Measurements from ENCODE around the gene ZC3H12C.
"Not testable (repeated sequence)": the region's sequence is repeated elsewhere in the genome, so short reads cannot be mapped to it uniquely, and the experiment has no call there.

Gene ZC3H12C

GRCh38 chr11:110092515-110093406, at the start of gene ZC3H12C:
Gene ZC3H12C (plus strand): TSS chr11:110093392. CDS start chr11:110093412, 20 bp downstream.
- peak; percentile 87 for DNase-seq

DNA sequence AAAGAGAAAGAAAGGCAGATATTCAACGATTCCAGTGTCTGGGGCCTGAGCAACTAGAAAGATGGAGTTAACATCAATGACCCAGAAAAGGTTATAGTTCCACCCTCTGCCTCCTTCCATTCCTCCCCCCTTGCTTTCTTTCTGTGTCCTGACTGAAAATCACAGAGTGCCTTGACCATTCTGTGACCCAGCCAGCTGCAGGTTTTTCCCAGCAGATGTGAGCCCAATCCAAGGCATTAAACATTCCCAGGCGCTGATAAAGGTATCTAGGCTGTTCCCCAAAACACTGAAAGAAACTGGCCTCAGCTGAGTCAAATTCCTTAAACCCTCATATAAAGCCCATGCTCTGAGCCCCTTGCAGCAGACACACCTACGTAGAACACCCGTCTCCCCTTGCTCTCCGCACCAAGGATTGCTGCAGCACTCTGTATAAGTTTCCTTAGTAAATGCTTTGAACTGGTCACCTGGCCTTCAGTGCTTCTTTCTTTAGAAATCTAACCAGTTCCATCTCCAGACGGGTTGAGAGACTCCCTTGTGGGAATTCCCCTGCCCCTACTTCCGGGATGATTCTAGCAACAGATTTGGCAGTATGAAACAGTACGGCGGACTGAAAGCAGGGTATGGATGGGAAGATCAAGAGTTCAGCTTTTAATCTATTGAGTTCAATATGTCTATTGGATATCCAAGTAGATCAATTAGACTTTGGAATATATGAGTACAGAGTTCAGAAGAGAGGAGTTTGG, 48.8 kb upstream of the ZC3H12C start:
- no peak for DNase-seq

DNA sequence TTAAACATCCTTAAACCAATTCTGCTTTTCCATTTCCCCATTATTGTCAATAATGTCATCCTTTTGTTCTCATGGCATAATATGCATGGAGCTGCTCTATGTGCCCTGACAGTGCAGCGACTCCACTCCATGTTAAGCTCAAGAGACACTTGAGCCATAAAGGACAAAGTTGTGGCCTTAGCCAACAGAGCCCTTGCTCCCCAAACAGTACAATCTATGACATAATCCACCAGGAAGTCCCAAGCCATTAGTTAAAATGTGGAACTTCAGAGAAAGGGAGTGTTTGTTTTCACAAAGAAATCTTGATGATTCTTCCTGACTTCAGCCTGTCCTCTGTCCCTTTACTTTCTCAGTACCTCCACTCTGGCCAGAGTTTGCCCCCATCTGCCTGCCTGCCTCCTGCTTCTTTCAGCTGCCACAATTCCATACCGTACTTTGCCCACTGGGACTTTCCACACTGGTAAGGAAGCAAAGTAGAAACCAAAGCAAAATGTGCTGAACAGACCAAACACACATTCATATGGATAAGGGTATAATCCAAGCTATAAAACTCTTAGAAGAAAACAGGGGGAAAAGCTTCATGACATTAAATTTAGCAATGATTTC, 46.3 kb upstream of the ZC3H12C start:
- DNase-seq, result no peak

GRCh38 chr11:110049501-110050200, 43.5 kb upstream of the ZC3H12C start:
- no peak for DNase-seq

- no peak for DNase-seq
These were observed 43.0 kb upstream of the ZC3H12C start for GRCh38 chr11:110050201-110050506.

GRCh38 chr11:110053848-110054414, 39.3 kb upstream of the ZC3H12C start:
- no peak for DNase-seq

- no peak for DNase-seq
These were observed 36.2 kb upstream of the ZC3H12C start for GRCh38 chr11:110056956-110057355.

DNA sequence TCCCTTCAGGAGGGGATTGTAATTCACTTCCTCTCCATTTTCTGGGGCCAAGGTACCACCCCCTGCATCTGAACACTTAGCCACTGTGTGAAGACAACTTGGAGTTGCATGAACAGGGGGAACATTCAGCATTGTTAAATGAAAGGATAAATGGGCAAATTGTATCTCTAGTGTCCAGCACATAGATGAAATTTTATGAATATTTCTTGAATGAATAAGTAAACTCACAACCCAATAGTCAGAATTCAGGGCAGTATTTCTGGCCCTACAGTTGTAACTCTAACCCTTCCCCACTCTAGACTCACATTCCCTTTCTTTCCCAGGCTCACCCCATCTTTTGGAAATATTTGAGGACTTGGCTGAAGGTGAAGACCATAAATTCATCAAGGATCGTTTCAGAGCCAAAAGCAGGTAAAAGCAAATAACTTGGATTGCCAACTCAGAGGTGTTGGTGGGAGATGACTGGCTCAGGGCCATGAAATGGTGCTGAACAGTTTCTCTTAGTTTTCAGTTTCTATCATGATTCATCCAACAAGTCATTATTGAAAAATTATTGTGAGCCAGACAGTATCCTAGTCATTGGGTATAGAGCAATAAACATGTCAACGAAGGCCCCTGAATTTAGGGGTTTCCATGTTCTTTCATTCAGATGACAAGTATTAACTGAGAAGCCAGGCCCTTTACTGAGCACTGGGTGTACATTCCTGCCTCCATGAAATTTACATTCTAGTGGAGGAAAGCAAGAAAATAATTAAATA, 33.3 kb upstream of the ZC3H12C start:
- DNase-seq, result no peak

GRCh38 chr11:110061296-110061695, 31.9 kb upstream of the ZC3H12C start:
- no peak for DNase-seq

GRCh38 chr11:110062247-110062646, 30.9 kb upstream of the ZC3H12C start:
- DNase-seq, result no peak

DNA sequence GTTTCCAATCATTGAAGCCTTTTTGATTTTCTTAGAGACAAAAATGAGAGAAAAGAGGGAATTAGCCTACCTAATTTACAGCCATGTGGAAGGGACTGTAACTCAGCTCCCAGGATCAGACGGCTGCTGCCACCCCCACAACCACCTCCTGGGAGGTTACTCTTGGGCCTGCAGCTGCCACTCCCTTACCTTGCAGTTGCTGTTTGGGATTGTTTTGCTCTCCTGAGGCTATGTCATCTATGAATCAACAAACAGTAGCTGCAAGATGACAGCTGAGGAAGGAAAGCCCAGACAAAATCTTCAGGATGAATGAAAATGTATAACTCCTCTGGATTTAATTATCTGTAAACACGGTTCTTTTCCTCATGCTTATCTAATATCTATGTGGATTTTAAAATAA, 28.0 kb upstream of the ZC3H12C start:
- DNase-seq, result peak; percentile 19

- not testable (repeated sequence) for DNase-seq
These were observed 25.2 kb upstream of the ZC3H12C start for GRCh38 chr11:110068001-110068400.

DNA sequence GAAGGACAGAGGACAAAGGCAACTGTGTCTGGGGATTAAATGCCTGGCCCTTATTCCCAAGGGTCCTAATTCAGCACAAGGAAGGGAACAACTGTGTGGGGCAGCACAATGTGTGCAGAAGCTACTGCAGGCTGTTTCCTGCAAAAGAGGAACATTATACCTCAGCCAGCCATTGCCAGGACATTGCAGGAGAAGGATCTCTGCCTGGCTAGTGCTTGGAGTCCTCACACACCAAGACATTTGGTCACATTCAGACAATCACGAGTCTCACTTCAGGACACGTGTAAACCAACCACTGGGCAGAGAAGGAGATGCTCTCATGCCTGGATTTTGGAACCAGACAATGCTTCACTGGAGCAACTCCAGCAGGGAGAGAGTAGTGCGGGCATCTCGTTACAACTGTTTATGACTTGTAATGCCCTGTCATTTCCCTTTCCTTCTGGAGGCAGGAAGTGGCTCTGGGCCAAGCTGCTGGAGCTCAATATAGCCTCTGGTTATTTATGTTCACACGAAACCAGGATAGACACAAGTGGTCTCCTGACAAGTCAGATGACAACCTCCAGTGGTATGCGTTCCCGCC, 23.9 kb upstream of the ZC3H12C start:
- DNase-seq, result peak; percentile 81

DNA sequence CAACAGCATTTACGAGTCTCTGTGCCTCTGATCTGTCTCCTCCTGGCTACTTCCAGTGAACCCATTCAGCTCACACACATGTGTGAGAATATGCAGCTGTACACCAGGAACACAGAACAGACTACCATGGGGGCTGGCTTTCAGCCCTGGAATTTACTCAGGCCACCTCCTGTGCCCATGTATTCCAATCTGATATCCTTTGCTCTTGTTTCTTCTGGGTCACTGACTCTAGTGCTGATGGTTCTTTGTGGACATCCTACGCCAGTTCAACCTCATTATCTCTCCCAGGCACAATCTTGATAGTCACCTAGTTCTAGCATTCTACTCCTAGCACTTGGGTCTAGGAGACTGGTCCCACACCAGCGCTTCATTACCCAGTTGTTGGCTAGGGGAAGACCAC, 23.0 kb upstream of the ZC3H12C start:
- DNase-seq, result no peak

GRCh38 chr11:110071197-110071596, 22.0 kb upstream of the ZC3H12C start:
- no peak for DNase-seq

DNA sequence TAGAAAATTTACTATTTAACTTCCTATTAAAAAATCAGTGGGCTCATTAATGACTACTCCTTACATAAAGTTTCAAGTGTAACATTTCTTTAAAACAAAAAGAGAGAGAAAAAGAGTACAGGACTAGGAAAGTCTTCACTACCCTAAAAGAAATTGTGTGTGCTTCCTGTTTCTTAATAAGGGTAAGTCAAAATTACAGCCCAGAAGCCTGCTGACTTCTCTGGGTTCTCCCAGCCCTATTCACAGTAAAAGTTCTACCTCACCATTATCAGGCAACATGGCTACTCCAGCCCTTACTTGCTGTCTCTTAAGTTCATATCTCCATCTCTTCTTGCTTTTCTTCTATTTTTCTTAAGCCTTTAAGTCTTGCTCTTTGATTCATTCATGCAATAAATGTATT, 20.3 kb upstream of the ZC3H12C start:
- DNase-seq, result no peak

GRCh38 chr11:110074499-110074898, 18.7 kb upstream of the ZC3H12C start:
- no peak for DNase-seq

- peak; percentile 88 for DNase-seq
These were observed 17.9 kb upstream of the ZC3H12C start for GRCh38 chr11:110075105-110075846.

DNA sequence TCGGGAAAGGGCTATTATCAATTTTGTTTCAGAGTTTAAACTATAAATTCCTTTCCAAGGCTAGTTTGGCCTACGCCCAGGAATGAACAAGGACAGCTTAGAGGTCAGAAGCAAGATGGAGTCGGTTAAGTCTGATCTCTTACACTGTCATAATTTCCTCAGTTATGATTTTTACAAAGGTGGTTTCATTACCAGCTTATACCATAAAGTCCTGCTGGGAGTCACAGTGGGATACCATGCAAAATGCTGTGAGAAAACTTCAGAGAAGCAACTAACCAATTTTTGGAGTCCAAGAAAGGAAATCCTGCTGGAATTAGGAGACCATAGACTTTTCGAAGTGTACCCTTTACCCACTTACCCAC, 17.4 kb upstream of the ZC3H12C start:
- no peak for DNase-seq

DNA sequence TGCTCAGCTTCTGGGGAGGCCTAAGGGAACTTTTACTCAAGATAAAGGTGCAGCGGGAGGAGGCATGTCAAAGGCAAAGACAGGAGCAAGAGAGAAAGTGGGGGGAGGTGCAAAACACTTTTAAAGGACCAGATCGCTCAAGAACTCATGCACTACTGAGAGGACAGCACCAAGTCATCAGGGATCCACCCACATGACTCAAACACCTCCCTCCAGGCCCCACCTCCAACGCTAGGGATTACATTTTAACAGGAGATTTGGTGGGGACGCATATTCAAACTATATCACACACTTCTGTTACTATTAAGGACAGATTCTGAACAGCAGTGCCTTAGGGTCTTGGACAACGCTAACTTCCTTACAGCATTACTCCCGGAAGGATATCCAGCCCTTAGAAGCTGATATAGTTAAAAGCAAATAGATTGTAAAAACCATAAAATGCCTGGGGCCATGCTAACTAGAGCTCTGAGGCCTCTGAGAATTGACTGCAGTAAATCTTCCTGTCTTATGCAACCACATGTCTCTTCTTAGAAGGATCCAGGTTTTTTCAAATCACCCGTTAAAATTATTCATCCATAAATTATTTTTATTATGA, 16.7 kb upstream of the ZC3H12C start:
- no peak for DNase-seq

DNA sequence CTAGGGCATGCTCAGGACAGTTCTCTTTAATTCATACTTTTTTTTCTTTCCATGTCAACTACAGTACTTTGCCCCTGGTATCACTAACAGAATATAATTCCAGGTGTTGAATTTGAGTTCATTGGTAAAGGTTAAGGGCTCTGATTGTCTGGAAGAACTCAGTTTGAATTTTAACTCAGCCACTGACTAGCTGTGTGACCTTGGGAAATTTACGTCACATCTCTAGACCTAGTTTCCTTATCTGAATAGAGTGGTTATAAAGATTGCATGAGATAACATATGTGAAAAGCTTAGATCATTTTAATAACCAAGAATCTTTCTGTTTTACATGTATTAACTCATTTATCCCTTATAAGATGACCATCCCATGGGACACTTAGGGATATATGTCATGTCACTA, 15.8 kb upstream of the ZC3H12C start:
- DNase-seq, result no peak
